HepG2 (cell line): ENCODE data around the gene RNF6. TPM values are rescaled to one million over a fixed set of nuclear protein-coding genes. Genes with fewer than 3 reads are reported as not detected.
A peak's percentile ranks its signal among the peaks of the same experiment; 100 is the strongest.

Source experiments
- DZIP1 ChIP-seq: sonication (generic); formaldehyde crosslinking; IDR thresholded peaks from 2 replicates; pipeline ENCODE4 v1.5.0; 2020; ENCODE audit warnings: mild to moderate bottlenecking, missing genetic modification reagents
- ESRRA ChIP-seq: sonication (generic); formaldehyde crosslinking; IDR thresholded peaks from 2 replicates; pipeline ENCODE4 v1.5.1; 2020; ENCODE audit warnings: mild to moderate bottlenecking, low read depth, missing genetic modification reagents
- GZF1 ChIP-seq: sonication (generic); formaldehyde crosslinking; IDR thresholded peaks from 2 replicates; pipeline ENCODE4 v1.5.1; 2020; ENCODE audit warnings: mild to moderate bottlenecking, missing genetic modification reagents
- KDM4B ChIP-seq: sonication (generic); formaldehyde crosslinking; IDR thresholded peaks from 2 replicates; pipeline ENCODE4 v1.4.0; 2020; ENCODE audit warnings: missing genetic modification reagents
- KIAA2018 ChIP-seq: sonication (generic); formaldehyde crosslinking; IDR thresholded peaks from 2 replicates; pipeline ENCODE4 v1.5.0; 2020; ENCODE audit warnings: mild to moderate bottlenecking, missing genetic modification reagents, borderline replicate concordance
- NBN ChIP-seq: fragments of 450-650 bp; conservative IDR thresholded peaks from 2 replicates; pipeline ENCODE4 v1.6.1; 2017
- SAP130 ChIP-seq: IDR thresholded peaks from 2 replicates; pipeline ENCODE4 v1.6.1; 2016; ENCODE audit warnings: low read depth
- SRSF9 ChIP-seq: fragments of 200-400 bp; formaldehyde crosslinking; IDR thresholded peaks from 2 replicates; pipeline ENCODE4 v1.6.1; 2018; ENCODE audit warnings: borderline replicate concordance, mild to moderate bottlenecking, low read depth, low read length; ENCODE audit not compliant: insufficient read depth, poor library complexity, severe bottlenecking
- TEF ChIP-seq: sonication (generic); formaldehyde crosslinking; IDR thresholded peaks from 2 replicates; pipeline ENCODE4 v1.5.0; 2020; ENCODE audit warnings: missing genetic modification reagents
- TFDP1 ChIP-seq: IDR thresholded peaks from 2 replicates; pipeline ENCODE4 v1.6.1; 2016; ENCODE audit warnings: missing compliant biosample characterization, missing genetic modification reagents, borderline replicate concordance
- ZNF512B ChIP-seq: sonication (generic); formaldehyde crosslinking; IDR thresholded peaks from 2 replicates; pipeline ENCODE4 v1.5.1; 2020; ENCODE audit warnings: missing genetic modification reagents, mild to moderate bottlenecking, borderline replicate concordance
- polyA plus RNA-seq, 8 experiments: library from polyadenylated mRNA; depleted of rRNA in 3 of 8; stranded (reverse) in 7 of 8; unstranded in 1 of 8; fragments of >200 nt; fragmentation: Illumina TruSeq in 4 of 8; extraction: Trizol in 4 of 8; gene quantifications; 2 replicates each; pipeline versions ENCODE4 v1.2.1 to v1.2.3, GENCODE V29; 2011 to 2016; ENCODE audit warnings: low read depth in 4 of 8, missing spikeins in 1 of 8, mixed read lengths in 1 of 8; ENCODE audit not compliant: insufficient read depth in 1 of 8
- total RNA-seq, 5 experiments: library from RNA; depleted of rRNA; stranded (reverse); fragments of >200 nt; fragmentation: Illumina TruSeq; extraction: Trizol; gene quantifications; 2 replicates each; pipeline ENCODE4 v1.2.3, GENCODE V29; 2016; ENCODE audit warnings: low read depth in 1 of 5

The RNF6 gene
- total and polyA plus RNA-seq, 2 of the 13 experiments (the other 11 are each of a cell fraction or from before 2014, with no cell fraction given), result 14.6 to 36.8 TPM

- TF ChIP-seq TFDP1, result peak; percentile 62; the same call in 1 of the 2 replicates
- peak; percentile 51; the same call in 1 of the 2 replicates for TF ChIP-seq GZF1 (CRISPR knock-in tag)
- TF ChIP-seq TEF (CRISPR knock-in tag), result peak; percentile 55; the same call in 1 of the 2 replicates
- TF ChIP-seq SRSF9, result no peak
- no peak for TF ChIP-seq DZIP1 (CRISPR knock-in tag)
- no peak; the same call in 1 of the 2 replicates for TF ChIP-seq ESRRA (CRISPR knock-in tag)
- 0 out of 2 replicates have a peak, but pooled peaks have one; percentile 58 for TF ChIP-seq KIAA2018 (CRISPR knock-in tag)
- TF ChIP-seq KDM4B (CRISPR knock-in tag), result peak; percentile 84
- 0 out of 2 replicates have a peak, but pooled peaks have one; percentile 31 for TF ChIP-seq ZNF512B (CRISPR knock-in tag)
- no peak for TF ChIP-seq NBN
- peak; percentile 66 for TF ChIP-seq SAP130 (CRISPR knock-in tag)
These were observed at the start of gene RNF6 (continued) for GRCh38 chr13:26221721-26222519.
